ENCODE data around the gene REPS1.

REPS1 gene, protein sequence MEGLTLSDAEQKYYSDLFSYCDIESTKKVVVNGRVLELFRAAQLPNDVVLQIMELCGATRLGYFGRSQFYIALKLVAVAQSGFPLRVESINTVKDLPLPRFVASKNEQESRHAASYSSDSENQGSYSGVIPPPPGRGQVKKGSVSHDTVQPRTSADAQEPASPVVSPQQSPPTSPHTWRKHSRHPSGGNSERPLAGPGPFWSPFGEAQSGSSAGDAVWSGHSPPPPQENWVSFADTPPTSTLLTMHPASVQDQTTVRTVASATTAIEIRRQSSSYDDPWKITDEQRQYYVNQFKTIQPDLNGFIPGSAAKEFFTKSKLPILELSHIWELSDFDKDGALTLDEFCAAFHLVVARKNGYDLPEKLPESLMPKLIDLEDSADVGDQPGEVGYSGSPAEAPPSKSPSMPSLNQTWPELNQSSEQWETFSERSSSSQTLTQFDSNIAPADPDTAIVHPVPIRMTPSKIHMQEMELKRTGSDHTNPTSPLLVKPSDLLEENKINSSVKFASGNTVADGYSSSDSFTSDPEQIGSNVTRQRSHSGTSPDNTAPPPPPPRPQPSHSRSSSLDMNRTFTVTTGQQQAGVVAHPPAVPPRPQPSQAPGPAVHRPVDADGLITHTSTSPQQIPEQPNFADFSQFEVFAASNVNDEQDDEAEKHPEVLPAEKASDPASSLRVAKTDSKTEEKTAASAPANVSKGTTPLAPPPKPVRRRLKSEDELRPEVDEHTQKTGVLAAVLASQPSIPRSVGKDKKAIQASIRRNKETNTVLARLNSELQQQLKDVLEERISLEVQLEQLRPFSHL

GRCh38 chr6:138987643-138988468, at the start of gene REPS1:
REPS1 (minus strand) TSS chr6:138988253; CDS start chr6:138987682, 571 bp downstream.
- Histone ChIP-seq H3K4me1 (peaks cover 0 to 42% (median 26%) of the 10 kb centered on the region in 4 donors), H3K27ac (peak within 1 kb of the TSS; percentile 86 to 88), H3K27me3 (no peaks in the 10 kb centered on the region), H3K36me3 (no peaks in the 10 kb centered on the region), H3K4me3 (peak within 1 kb of the TSS; percentile 86 to 98), H3K9me3 (no peaks in the 10 kb centered on the region)
- peak; percentile 93 to 95 for DNase-seq
- intact Hi-C loops (cut with DNase I; ENCODE audit: low total_unique reads), result loop anchor here (5.0 kb wide), 1 partner anchor 171 kb away; no protein-coding TSS in a partner anchor
- TF ChIP-seq, protein P1, sequence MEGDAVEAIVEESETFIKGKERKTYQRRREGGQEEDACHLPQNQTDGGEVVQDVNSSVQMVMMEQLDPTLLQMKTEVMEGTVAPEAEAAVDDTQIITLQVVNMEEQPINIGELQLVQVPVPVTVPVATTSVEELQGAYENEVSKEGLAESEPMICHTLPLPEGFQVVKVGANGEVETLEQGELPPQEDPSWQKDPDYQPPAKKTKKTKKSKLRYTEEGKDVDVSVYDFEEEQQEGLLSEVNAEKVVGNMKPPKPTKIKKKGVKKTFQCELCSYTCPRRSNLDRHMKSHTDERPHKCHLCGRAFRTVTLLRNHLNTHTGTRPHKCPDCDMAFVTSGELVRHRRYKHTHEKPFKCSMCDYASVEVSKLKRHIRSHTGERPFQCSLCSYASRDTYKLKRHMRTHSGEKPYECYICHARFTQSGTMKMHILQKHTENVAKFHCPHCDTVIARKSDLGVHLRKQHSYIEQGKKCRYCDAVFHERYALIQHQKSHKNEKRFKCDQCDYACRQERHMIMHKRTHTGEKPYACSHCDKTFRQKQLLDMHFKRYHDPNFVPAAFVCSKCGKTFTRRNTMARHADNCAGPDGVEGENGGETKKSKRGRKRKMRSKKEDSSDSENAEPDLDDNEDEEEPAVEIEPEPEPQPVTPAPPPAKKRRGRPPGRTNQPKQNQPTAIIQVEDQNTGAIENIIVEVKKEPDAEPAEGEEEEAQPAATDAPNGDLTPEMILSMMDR (IDR thresholded peaks at IDR 0.05), result peak; percentile 95 to 98

DNA sequence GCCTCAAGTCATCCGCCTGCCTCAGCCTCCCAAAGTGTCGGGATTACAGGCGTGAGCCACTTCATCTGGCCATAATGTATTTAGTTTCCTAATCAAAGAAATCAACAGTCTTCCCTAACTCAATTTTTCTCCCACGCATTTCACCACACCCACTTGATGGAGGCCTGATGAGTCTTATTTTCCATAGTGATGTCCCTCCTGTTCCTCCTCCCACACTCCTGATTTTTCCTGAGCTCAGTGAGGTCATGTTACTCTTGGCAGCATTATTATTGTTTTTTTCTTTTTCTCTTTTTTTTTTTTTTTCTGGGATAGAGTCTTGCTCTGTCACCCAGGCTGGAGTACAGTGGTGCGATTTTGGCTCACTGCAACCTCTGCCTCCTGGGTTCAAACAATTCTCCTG, 49.4 kb upstream of the REPS1 start:
- Histone ChIP-seq H3K4me1 (no peaks in the 10 kb centered on the region), H3K27ac (no peak overlapping the region), H3K27me3 (no peaks in the 10 kb centered on the region), H3K9me3 (no peaks in the 10 kb centered on the region), H3K4me3 (no peak overlapping the region), H3K36me3 (peaks cover under 1 to 30% (median 5%) of the 10 kb centered on the region in 3 donors)
- TF ChIP-seq, protein P1 (IDR thresholded peaks at IDR 0.05), result no peak
- no peak for DNase-seq
- intact Hi-C loops (cut with DNase I; ENCODE audit: low total_unique reads), result no loop called here

- TF ChIP-seq, protein P1 (IDR thresholded peaks at IDR 0.05), result no peak
- DNase-seq, result no peak
- Histone ChIP-seq H3K9me3 (no peaks in the 10 kb centered on the region), H3K4me1 (peaks cover 0 to 15% (median 7%) of the 10 kb centered on the region in 4 donors), H3K27me3 (no peaks in the 10 kb centered on the region), H3K27ac (peak overlapping the region in 1 of 2 donors; percentile 82), H3K4me3 (peak overlapping the region; percentile 93 to 96), H3K36me3 (no peaks in the 10 kb centered on the region)
- intact Hi-C loops (cut with DNase I; ENCODE audit: low total_unique reads), result no loop called here
These were observed 42.3 kb upstream of the REPS1 start for GRCh38 chr6:139030228-139030963.

DNA sequence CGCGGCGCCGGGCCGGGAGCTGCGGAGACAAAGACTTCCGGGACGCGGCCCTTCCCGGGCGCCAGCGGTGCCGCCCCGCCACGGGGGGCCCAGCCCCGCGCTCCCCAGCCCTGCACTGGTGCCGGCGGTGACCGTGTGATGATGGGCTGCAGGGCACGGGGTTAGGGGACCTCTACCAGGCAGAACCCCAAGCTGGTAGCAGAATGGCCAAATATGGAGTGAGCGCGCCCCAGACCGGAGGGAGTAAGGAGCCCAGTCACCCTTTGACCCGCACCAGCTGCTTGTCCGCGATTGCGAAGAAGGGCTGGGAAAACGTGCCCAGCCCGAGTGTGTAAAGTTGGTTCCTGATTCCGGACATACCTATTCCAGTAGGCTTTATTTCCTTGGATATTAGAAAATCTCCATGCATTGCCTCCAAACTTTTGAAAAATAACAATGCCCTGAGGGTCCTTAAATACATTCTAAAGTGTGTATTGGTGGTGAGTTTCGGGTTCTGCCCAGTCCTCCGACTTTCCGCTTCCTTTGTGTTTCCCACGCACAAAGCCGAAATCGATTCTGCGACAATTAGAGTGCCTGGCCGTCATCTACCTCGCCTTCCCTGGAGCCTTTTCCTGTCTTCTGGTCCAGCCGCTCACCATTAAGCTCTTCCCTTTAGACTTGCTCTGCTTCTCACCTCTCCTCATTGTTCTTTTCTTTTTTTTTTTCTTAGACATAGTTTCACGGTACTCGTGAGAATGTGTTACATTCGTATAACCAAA, 41.6 kb upstream of the REPS1 start:
- DNase-seq, result peak; percentile 71 to 81
- H3K9me3 ChIP-seq, result no peaks in the 10 kb centered on the region
- intact Hi-C loops (cut with DNase I; ENCODE audit: low total_unique reads), result loop anchor here (10.0 kb wide), 1 partner anchor 105 kb away; the partner anchor contains the start of gene HECA
- TF ChIP-seq, protein P1 (IDR thresholded peaks at IDR 0.05), result no peak
- H3K4me3 ChIP-seq, result peak overlapping the region; percentile 93 to 96
- peaks cover 0 to 15% (median 7%) of the 10 kb centered on the region in 4 donors for H3K4me1 ChIP-seq
- H3K27ac ChIP-seq, result peak overlapping the region; percentile 74 to 82
- H3K27me3 ChIP-seq, result no peaks in the 10 kb centered on the region
- no peaks in the 10 kb centered on the region for H3K36me3 ChIP-seq

All from tibial artery (tissue), 4 donors.